Measurements from ENCODE around the gene PTPRN2. TPM values are rescaled to one million over a fixed set of nuclear protein-coding genes. Genes with fewer than 3 reads are reported as not detected.

PTPRN2 gene
- polyA plus RNA-seq, 3 donors from 2014 or later, result 1.9 to 3.7 (median 2.2) TPM

DNA sequence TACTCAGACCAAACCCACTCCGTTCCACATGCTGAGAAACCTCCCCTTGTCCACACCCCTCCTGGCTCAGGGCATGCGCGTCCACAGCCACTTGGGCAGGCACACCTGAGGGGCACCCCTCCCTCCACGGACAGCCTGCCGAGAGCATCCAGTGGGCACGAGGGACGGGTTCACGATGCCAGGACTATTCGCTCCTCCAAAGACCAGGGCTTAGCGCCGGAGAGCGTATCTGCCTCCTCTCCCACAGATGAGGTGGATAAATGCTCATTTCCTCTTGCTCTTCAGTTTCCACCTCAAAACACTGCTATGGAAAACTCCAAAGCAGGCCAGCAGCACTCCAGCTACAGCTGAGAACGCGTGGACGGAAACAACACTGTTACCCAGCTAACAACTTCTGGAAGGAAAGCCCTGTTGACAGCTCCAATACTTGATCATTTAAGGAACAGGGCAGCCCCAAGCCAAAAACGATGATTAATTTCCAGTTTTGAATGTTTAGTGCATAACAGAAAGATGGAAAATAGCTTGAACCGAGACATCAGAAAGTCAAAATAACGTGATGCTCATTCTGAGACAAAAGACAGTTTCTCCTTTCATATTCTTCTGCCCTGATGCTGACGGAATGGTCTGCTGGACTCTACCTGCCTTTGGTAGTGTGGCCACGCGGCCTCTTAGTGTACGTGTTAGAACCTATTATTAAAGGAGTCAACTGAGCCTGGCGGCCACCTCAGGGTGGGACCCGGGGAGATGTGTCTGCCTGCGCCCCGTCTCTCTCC, 1046.1 kb downstream of the PTPRN2 start:
- no peak for DNase-seq
- Mint-ChIP-seq H3K9me3 (peaks cover 0 to 2% (median 0%) of the 10 kb centered on the region in 6 donors), H3K4me1 (no peaks in the 10 kb centered on the region), H3K27ac (no peak overlapping the region), H3K36me3 (peaks cover 2 to 8% (median 6%) of the 10 kb centered on the region in 3 donors), H3K4me3 (no peak overlapping the region), H3K27me3 (ENCODE audit: low read depth in 3 of 3) (peaks cover 0 to 5% (median 1%) of the 10 kb centered on the region in 3 donors)

DNA sequence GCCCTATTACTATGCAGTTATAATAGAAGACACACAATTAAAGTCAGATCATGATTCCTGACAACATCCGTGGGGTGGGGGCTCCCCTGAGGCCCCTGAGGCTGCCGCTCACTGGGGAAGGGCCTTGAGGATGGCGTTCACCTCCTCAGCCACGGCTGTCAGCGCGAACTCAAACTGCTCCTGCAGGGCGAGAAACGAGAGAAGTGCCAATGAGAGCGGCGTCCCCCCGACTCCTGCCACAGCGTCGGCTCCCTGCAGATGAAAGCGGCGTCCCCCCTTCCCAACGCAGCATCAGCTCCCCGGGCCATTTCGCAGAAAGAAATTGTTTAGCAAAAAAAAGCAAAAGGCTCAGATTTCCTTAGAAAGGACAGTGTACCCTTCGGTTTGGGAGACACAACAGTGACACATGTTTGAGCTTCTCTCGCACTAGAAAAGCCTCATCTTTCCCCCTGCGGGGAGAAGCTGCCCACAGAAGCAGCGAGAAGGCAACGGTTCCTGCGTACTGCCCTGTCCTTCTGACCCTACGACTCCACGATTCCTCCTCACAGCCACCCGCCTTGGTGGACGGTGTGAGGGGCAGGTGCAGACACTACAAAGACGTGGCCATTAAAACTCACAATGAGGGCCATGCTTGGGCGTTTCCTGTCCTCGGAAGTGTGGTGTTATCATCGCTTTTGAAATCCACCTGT, 1046.9 kb downstream of the PTPRN2 start:
- peaks cover 0 to 5% (median 1%) of the 10 kb centered on the region in 3 donors for H3K27me3 Mint-ChIP-seq (ENCODE audit: low read depth in 3 of 3)
- H3K9me3 Mint-ChIP-seq, result peaks cover 0 to 2% (median 0%) of the 10 kb centered on the region in 6 donors
- H3K4me1 Mint-ChIP-seq, result no peaks in the 10 kb centered on the region
- peaks cover 0 to 7% (median 4%) of the 10 kb centered on the region in 3 donors for H3K36me3 Mint-ChIP-seq
- H3K27ac Mint-ChIP-seq, result no peak overlapping the region
- no peak for DNase-seq
- no peak overlapping the region for H3K4me3 Mint-ChIP-seq

DNA sequence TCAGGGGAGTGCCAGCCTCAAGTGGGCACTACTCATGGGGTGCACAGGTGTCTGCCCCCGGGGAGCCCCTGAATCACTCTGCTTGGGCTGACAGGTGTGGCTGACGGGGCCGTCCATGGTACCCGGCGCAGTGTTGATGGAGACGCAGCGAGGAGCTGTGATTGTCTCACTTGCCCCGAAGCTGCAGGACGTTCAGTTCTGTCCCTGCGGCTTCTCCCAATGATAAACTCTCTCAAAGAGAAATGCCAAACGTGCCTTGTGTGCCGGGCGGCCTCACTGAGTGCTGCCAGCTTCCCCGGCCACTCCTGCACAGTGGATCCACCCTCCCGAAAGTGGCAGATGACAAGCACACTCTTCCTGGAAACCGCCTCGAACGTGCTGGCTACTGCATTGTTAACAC, 1047.6 kb downstream of the PTPRN2 start:
- Mint-ChIP-seq H3K4me1 (no peaks in the 10 kb centered on the region), H3K27me3 (ENCODE audit: low read depth in 3 of 3) (peaks cover 0 to 5% (median 1%) of the 10 kb centered on the region in 3 donors), H3K27ac (no peak overlapping the region), H3K9me3 (peaks cover 0 to 2% (median 0%) of the 10 kb centered on the region in 6 donors), H3K4me3 (no peak overlapping the region), H3K36me3 (peaks cover 0 to 7% (median 4%) of the 10 kb centered on the region in 3 donors)
- no peak for DNase-seq

DNA sequence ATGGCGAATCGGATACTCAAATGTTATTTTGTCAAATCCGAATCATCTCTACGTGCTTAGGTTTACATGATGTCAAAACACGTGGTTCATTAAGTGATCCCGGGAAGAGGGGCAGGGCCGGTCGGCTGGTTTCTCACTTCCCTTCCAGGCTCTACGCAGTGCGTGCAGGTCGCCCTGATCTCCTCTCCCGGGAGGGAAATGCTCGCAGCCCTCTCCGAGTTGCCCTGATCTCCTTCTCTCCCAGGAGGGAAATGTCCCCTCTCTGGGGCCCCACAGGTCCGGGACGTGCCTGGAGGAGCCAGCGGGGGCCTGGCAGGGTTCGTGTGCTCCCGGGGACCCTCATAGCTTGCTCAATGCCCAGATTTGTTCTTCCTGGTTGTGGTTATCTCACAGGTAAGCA, 1048.1 kb downstream of the PTPRN2 start:
- no peaks in the 10 kb centered on the region for H3K4me1 Mint-ChIP-seq
- H3K4me3 Mint-ChIP-seq, result no peak overlapping the region
- no peak for DNase-seq
- H3K36me3 Mint-ChIP-seq, result peaks cover 0 to 7% (median 4%) of the 10 kb centered on the region in 3 donors
- H3K27ac Mint-ChIP-seq, result no peak overlapping the region
- H3K9me3 Mint-ChIP-seq, result peaks cover 0 to 2% (median 0%) of the 10 kb centered on the region in 6 donors
- peaks cover 0 to 5% (median 0%) of the 10 kb centered on the region in 3 donors for H3K27me3 Mint-ChIP-seq (ENCODE audit: low read depth in 3 of 3)

DNA sequence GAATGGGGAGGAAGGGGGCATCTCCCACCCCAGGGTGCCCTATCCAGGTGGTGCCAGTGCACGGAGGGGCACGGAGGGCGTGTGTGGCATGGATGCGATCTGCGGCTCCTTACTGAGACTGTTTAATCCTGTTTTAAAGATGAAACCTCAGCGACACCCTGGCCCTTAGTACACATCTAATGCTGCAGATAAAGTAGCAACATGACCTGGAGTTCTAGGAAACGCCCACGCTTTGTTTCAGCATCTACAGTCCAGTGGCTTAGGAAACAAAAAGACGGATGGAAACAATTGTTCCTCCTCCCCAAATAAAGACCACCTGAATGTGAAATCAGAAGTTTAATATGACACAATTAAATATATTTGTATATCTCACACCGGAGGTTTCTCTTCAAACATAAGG, 1048.9 kb downstream of the PTPRN2 start:
- Mint-ChIP-seq H3K4me1 (no peaks in the 10 kb centered on the region), H3K9me3 (peaks cover 0 to 8% (median 0%) of the 10 kb centered on the region in 6 donors), H3K36me3 (peaks cover 0 to 5% (median 4%) of the 10 kb centered on the region in 3 donors), H3K27me3 (ENCODE audit: low read depth in 3 of 3) (peaks cover 0 to 4% (median 0%) of the 10 kb centered on the region in 3 donors), H3K27ac (no peak overlapping the region), H3K4me3 (no peak overlapping the region)
- no peak for DNase-seq

DNA sequence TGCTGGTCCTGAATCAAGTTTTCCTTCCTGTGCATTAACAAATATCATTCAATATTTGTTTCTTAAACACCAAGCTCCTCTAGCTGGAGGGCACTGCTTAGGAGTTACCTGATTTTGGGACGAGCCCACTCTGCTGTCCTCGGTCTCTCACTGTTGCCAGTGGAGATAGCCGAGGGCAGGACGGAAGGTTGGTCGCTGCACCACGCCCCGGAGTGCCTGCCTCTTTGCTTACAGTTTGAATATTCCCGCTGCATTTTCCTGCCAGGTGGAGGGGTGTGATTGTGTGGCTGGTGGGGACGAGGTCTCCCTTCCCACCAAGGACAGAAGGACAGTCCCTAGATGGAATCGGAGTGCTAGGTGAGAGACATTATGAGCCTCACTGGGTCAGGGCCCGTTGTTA, 1049.3 kb downstream of the PTPRN2 start:
- Mint-ChIP-seq H3K27ac (no peak overlapping the region), H3K4me1 (no peaks in the 10 kb centered on the region), H3K9me3 (peaks cover 0 to 13% (median 3%) of the 10 kb centered on the region in 6 donors), H3K27me3 (ENCODE audit: low read depth in 3 of 3) (peaks cover 1 to 4% (median 3%) of the 10 kb centered on the region in 3 donors), H3K36me3 (peaks cover 3 to 4% (median 4%) of the 10 kb centered on the region in 3 donors), H3K4me3 (no peak overlapping the region)
- no peak for DNase-seq

DNA sequence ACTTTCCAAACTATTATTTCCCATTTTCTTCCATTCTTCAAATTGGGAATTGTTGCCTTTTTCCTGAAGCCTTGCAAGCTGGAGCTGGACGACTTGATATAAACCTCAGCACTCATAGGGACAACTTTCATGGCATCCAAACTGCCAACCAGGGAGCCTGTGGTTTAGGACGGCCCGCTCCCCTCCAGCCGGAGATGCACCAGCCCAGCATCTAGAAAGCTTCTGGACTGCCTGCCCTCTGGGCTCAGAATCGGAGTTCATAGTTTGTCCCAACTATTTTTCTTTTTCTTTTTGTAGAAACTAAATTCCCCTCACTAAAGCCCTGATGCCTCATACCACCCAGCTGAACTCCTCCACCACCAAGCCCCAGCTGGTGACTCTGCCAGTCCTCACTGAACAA, 1050.6 kb downstream of the PTPRN2 start:
- DNase-seq, result no peak
- Mint-ChIP-seq H3K27me3 (ENCODE audit: low read depth in 3 of 3) (peaks cover 3 to 4% (median 3%) of the 10 kb centered on the region in 3 donors), H3K9me3 (peaks cover 8 to 25% (median 13%) of the 10 kb centered on the region in 6 donors), H3K27ac (no peak overlapping the region), H3K4me3 (no peak overlapping the region), H3K4me1 (no peaks in the 10 kb centered on the region), H3K36me3 (peaks cover 4 to 7% (median 4%) of the 10 kb centered on the region in 3 donors)

DNA sequence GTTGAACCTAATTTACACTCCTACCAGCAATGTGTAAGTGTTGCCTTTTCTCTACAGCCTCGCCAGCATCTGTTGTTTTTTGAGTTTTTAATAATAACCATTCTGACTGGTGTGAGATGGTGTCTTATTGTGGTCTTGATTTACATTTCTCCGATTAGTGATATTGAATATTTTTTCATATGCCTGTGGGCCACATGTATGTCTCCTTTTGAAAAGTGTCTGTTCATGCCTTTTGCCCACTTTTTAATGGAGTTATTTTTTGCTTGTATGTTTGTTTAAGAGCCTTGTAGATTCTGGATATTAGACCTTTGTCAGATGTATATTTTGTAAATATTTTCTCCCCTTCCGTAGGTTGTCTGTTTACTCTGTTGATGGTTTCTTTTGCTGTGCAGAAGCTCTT, 1055.6 kb downstream of the PTPRN2 start:
- Mint-ChIP-seq H3K4me1 (no peaks in the 10 kb centered on the region), H3K27ac (no peak overlapping the region), H3K36me3 (peaks cover 0 to 7% (median 4%) of the 10 kb centered on the region in 3 donors), H3K27me3 (ENCODE audit: low read depth in 3 of 3) (peaks cover 0 to 12% (median 8%) of the 10 kb centered on the region in 3 donors), H3K4me3 (no peak overlapping the region), H3K9me3 (peaks cover 9 to 33% (median 15%) of the 10 kb centered on the region in 6 donors)
- DNase-seq, result no peak

DNA sequence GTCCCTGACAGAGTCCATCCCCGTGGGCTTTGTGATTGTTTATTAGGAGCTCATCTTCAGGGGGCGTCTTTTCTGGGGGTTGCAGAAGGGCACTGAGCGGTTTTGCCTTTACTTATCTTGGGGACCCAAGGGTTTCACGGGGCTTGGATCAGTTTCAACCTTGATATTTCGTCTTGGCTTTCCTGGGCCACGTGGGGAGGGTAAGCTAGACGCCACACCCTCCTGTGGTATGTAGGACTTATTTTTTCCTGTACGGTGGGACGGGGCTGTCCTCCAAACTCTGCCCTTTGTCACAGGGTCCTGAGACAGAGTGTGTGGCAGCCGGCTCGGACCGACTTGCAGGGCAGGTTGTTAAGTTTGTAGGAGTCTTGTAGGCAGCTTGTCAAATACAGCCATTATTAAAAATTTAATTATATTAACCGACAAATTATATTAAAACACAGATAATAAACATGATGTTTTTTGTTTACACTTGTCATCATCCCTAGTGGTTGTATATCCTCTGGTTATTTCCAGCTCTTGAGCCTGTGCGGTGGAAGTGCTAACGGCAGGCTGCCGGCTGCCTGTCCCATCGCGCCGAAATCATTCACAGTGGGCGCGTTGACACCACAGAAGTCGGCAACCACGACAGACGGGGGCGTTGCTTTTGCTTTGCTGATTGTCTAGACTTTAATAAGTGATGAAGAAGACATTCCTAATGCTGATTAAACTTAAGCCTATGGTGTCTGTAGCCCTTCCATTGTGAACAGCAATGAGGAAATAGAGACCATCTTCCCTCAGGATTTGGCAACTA, 1057.7 kb downstream of the PTPRN2 start:
- Mint-ChIP-seq H3K36me3 (peaks cover 0 to 7% (median 0%) of the 10 kb centered on the region in 3 donors), H3K4me1 (no peaks in the 10 kb centered on the region), H3K4me3 (no peak overlapping the region), H3K9me3 (peaks cover 9 to 33% (median 15%) of the 10 kb centered on the region in 6 donors), H3K27me3 (ENCODE audit: low read depth in 3 of 3) (peaks cover 6 to 12% (median 8%) of the 10 kb centered on the region in 3 donors), H3K27ac (no peak overlapping the region)
- DNase-seq, result no peak

DNA sequence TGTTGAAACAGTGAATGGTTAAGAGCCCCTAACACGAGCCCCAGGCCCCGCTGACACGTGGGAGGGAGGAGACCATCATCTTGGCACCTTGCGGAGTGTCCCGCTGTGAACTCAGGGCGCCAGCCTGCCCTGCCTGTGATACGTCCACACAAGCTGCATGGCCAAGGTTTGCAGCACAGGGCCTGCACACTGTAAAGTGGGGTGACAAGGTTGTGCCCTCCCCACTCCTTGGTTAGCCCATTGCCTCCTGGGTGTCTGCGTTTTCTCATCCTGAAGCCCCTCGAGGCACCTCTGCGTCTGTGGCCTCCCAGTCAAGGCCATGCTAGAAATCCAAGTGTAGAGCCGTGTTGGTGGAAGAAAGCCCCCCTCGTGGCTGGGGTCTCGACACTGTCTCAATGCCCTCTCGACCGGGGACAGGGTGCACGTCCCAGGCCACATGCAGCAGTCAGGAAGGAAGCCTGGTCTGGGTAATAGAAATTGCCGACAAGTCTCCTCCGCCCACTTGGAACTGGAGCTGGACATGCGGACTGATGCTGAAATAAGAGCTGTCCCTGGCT, 1058.8 kb downstream of the PTPRN2 start:
- Mint-ChIP-seq H3K4me1 (no peaks in the 10 kb centered on the region), H3K27me3 (ENCODE audit: low read depth in 3 of 3) (peaks cover 6 to 12% (median 8%) of the 10 kb centered on the region in 3 donors), H3K27ac (no peak overlapping the region), H3K9me3 (peaks cover 9 to 26% (median 15%) of the 10 kb centered on the region in 6 donors), H3K4me3 (no peak overlapping the region), H3K36me3 (peaks cover 0 to 7% (median 0%) of the 10 kb centered on the region in 3 donors)
- no peak for DNase-seq

DNA sequence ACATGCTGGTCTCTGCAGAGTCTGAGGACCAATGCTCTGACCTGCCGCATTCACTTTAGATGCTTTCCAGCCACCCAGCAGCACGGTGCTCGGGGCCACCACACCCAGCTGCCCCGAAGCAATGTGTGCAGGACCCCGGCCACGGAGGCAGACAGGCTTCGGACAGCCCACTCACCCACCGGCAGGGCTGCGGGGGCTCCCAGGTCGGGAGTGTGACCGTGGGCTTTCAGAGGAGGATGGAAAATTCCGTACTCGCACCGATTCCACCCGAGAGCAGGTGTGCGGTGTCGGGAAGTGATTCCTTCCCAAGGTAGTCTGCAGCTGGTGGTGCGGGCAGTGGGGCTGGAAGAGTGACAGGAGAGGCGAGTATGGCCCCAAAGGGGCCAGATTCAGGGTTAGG, 1059.9 kb downstream of the PTPRN2 start:
- H3K4me3 Mint-ChIP-seq, result no peak overlapping the region
- no peaks in the 10 kb centered on the region for H3K36me3 Mint-ChIP-seq
- no peaks in the 10 kb centered on the region for H3K4me1 Mint-ChIP-seq
- H3K27me3 Mint-ChIP-seq (ENCODE audit: low read depth in 3 of 3), result peaks cover 6 to 9% (median 7%) of the 10 kb centered on the region in 3 donors
- H3K9me3 Mint-ChIP-seq, result peaks cover 5 to 14% (median 8%) of the 10 kb centered on the region in 6 donors
- no peak overlapping the region for H3K27ac Mint-ChIP-seq
- no peak for DNase-seq

DNA sequence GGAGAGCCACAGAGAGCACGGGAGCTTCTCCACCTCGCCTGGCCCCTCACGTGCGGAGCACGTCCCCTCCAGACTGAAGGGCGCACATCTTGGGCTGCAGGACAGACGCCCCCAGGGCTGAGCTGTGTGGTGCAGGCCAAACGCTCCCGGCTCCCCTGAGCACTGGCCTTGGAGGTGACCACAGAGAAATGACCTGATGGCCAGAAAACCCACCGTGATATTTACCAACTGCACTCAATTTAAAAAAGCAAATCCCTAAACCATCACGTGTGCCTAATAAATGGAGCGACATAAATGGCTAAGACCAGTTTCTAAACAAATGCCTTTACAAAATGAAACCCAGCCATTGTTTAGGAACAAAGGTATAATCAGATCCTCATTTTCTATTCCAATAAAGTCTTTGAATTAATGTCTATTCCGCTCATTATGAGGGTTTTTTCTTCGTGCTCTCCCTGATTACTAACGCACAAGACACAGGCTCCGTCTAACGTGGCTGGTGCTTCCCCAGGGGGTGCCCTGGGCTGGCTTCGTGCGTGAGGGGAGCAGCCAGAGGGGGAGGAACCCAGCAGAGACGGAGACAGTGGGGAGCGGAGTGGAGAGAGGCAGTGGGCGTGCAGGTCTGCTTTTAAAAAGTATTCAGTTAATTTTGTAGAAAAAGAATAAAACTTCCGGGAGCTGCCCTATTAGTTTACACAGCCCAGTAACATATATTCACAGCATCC, 1060.5 kb downstream of the PTPRN2 start:
- Mint-ChIP-seq H3K4me1 (no peaks in the 10 kb centered on the region), H3K9me3 (peaks cover 0 to 8% (median 3%) of the 10 kb centered on the region in 6 donors), H3K27ac (no peak overlapping the region), H3K27me3 (ENCODE audit: low read depth in 3 of 3) (peaks cover 5 to 9% (median 7%) of the 10 kb centered on the region in 3 donors), H3K4me3 (no peak overlapping the region), H3K36me3 (no peaks in the 10 kb centered on the region)
- DNase-seq, result no peak
